ENCODE data around the gene C19orf33. TPM values are rescaled to one million over a fixed set of nuclear protein-coding genes. Genes with fewer than 3 reads are reported as not detected.
A peak's percentile ranks its signal among the peaks of the same experiment; 100 is the strongest.
"Not testable (repeated sequence)": the region's sequence is repeated elsewhere in the genome, so short reads cannot be mapped to it uniquely, and the experiment has no call there.

C19orf33 gene
- total RNA-seq, 1 experiment from 2014 or later = 100 TPM

DNA sequence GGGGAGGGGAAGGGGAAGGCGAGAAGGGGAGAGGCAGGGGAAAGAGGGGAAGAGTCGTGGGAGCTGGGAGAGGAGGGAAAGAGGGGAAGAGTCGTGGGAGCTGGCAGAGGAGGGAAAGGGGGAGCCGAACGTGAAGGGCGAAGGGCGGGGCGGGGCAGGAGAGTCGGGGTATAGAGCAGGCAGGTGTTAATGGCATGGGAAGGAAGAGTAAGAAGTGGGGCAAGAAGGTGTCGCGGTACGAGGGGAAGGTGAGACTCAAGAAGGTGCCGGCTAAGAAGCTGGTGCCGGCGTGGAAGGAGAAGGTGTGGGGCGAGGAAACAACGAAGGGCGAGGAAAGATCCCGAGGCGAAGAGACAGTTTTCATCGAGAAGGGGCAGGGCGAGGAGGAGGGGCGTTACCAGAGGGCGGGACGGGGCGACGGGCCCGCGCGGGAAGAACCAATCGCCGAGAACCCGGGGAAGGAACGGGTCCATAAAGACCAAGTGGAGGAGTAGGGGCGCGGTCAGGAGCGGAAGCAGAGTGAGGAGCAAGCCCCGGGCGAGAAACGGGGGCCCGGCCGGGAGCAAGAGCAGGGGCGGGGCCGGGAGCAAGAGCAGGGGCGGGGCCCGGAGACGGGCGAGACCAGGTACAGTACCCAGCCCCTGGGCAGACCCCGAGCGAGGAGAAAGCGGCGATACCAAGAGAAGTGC, 32.0 kb downstream of the C19orf33 start:
- Histone ChIP-seq H3K4me3 (peak overlapping the region; percentile 73), H3K79me2 (ENCODE audit: low read depth) (no peaks in the 10 kb centered on the region), H3K27me3 (ENCODE audit: insufficient read depth, low read depth) (no peaks in the 10 kb centered on the region), H3K27ac (peak overlapping the region; percentile 69), H3F3A (ENCODE audit: insufficient read depth, low read depth) (peaks cover 11% of the 10 kb centered on the region; the same call in 1 of the 2 replicates), H3K9me3 (ENCODE audit: insufficient read depth, low read depth) (no peaks in the 10 kb centered on the region), H4K20me1 (ENCODE audit: insufficient read depth) (0 out of 2 replicates have a peak, but pooled peaks cover 3% of the 10 kb centered on the region), H3K4me2 (peak overlapping the region; percentile 79), H3K9me2 (ENCODE audit: insufficient read depth) (no peaks in the 10 kb centered on the region), H3K4me1 (replicated peaks; ENCODE audit: insufficient read depth) (peaks cover 5% of the 10 kb centered on the region), H3K36me3 (ENCODE audit: low read depth) (no peaks in the 10 kb centered on the region), H2AFZ (peak overlapping the region; percentile 89)
- no peak for TF ChIP-seq CTCF (conservative IDR thresholded peaks at IDR 0.05)
- TF ChIP-seq EZH2 (IDR thresholded peaks at IDR 0.05; ENCODE audit: low read depth) = no peak
- BruUV-seq (replicated peaks) = no TSS peak
- POLR2A ChIA-PET (ENCODE audit: unreplicated experiment) = interaction anchor here (0.5 to 0.8 kb wide), 2 partner anchors 38 to 70 kb away, joined by 5 to 8 read pairs; partner anchors contain the start of gene PSMD8
- CTCF ChIA-PET = interaction anchor here (0.6 to 2.2 kb wide), 3 partner anchors 38 to 92 kb away, joined by 3 to 8 read pairs (median 6); partner anchors contain the start of gene PSMD8
- peak; percentile 87 to 95 for DNase-seq
- intact Hi-C loops (cut with micrococcal nuclease; ENCODE audit: unreplicated experiment) = loop anchor here (1.0 to 2.0 kb wide), 10 partner anchors 31 to 438 kb away; partner anchors contain the start of genes FAM98C, PSMD8 and SPINT2

DNA sequence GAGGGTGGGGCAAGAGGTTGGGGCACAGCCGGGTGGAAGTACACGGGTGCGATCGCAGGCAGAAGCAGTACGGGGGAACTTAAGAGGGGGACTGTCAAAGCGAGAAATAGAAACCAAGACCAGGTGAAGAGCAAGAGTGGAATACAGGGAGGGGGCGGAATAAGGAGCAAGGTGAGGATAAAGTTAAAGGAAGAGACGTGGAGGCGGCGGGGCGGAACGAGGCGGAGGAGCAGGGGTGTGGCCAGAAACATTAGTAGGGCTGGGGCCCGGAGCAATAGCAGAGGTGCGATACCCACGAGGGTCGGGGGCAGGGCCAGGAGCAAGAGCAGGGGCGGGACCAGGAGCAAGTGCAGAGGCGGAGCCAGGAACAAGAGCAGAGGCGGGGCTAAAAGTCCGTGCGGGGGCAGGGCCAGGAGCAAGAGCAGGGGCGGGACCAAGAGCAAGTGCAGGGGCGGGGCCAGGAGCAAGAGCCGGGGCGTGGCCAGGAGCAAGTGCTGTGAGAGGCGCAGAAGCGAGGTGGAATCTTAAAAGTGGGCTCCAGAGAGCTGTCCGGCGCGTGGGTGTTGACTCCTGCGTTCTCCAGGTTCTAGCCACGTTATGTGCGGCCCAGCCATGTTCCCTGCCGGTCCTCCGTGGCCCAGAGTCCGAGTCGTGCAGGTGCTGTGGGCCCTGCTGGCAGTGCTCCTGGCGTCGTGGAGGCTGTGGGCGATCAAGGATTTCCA, 32.7 kb downstream of the C19orf33 start:
- Histone ChIP-seq H3K27me3 (ENCODE audit: insufficient read depth, low read depth) (no peaks in the 10 kb centered on the region), H3K4me2 (peak overlapping the region; percentile 79), H3F3A (ENCODE audit: insufficient read depth, low read depth) (peaks cover 11% of the 10 kb centered on the region; the same call in 1 of the 2 replicates), H3K79me2 (ENCODE audit: low read depth) (no peaks in the 10 kb centered on the region), H3K27ac (peak overlapping the region; percentile 69), H2AFZ (peak overlapping the region; percentile 94), H3K9me2 (ENCODE audit: insufficient read depth) (no peaks in the 10 kb centered on the region), H3K9me3 (ENCODE audit: insufficient read depth, low read depth) (no peaks in the 10 kb centered on the region), H4K20me1 (ENCODE audit: insufficient read depth) (0 out of 2 replicates have a peak, but pooled peaks cover 3% of the 10 kb centered on the region), H3K36me3 (ENCODE audit: low read depth) (no peaks in the 10 kb centered on the region), H3K4me1 (replicated peaks; ENCODE audit: insufficient read depth) (peaks cover 5% of the 10 kb centered on the region), H3K4me3 (peak overlapping the region; percentile 73)
- intact Hi-C loops (cut with micrococcal nuclease; ENCODE audit: unreplicated experiment) = loop anchor here (1.0 kb wide), 4 partner anchors 38 to 72 kb away; partner anchors contain the start of genes FAM98C, PSMD8 and SPINT2
- peak; percentile 85 to 98 for DNase-seq
- no TSS peak for BruUV-seq (replicated peaks)
- TF ChIP-seq EZH2 (IDR thresholded peaks at IDR 0.05; ENCODE audit: low read depth) (no peak), CTCF (conservative IDR thresholded peaks at IDR 0.05) (no peak)
- POLR2A ChIA-PET (ENCODE audit: unreplicated experiment) = interaction anchor here (0.6 to 0.8 kb wide), 9 partner anchors 24 to 1099 kb away, joined by 3 to 15 read pairs (median 5); partner anchors contain the start of genes FAM98C, PSMD8 and RPS16
- CTCF ChIA-PET = interaction anchor here (0.6 to 0.9 kb wide), 4 partner anchors 37 to 564 kb away, joined by 3 to 6 read pairs (median 4); partner anchors contain the start of genes FAM98C and PSMD8

GRCh38 chr19:38337360-38337653, 33.3 kb downstream of the C19orf33 start:
- Histone ChIP-seq H3K79me2 (ENCODE audit: low read depth) (no peaks in the 10 kb centered on the region), H3K4me1 (replicated peaks; ENCODE audit: insufficient read depth) (peaks cover 5% of the 10 kb centered on the region), H3K27ac (no peak overlapping the region), H3K4me2 (peak overlapping the region; percentile 79), H2AFZ (peak overlapping the region; percentile 94), H3K27me3 (ENCODE audit: insufficient read depth, low read depth) (no peaks in the 10 kb centered on the region), H3K9me3 (ENCODE audit: insufficient read depth, low read depth) (no peaks in the 10 kb centered on the region), H3K9me2 (ENCODE audit: insufficient read depth) (no peaks in the 10 kb centered on the region), H4K20me1 (ENCODE audit: insufficient read depth) (0 out of 2 replicates have a peak, but pooled peaks cover 3% of the 10 kb centered on the region), H3K4me3 (peak overlapping the region; percentile 73), H3F3A (ENCODE audit: insufficient read depth, low read depth) (peaks cover 11% of the 10 kb centered on the region; the same call in 1 of the 2 replicates), H3K36me3 (ENCODE audit: low read depth) (no peaks in the 10 kb centered on the region)
- DNase-seq = no peak
- ChIA-PET CTCF (interaction anchor here (0.6 to 0.9 kb wide), 4 partner anchors 37 to 563 kb away, joined by 3 to 6 read pairs (median 4); partner anchors contain the start of genes FAM98C and PSMD8), POLR2A (ENCODE audit: unreplicated experiment) (interaction anchor here (0.6 to 0.8 kb wide), 8 partner anchors 23 to 1099 kb away, joined by 3 to 15 read pairs (median 5); partner anchors contain the start of genes FAM98C and RPS16)
- intact Hi-C loops (cut with micrococcal nuclease; ENCODE audit: unreplicated experiment) = no loop called here
- TF ChIP-seq CTCF (conservative IDR thresholded peaks at IDR 0.05) = no peak
- no peak for TF ChIP-seq EZH2 (IDR thresholded peaks at IDR 0.05; ENCODE audit: low read depth)
- BruUV-seq (replicated peaks) = no TSS peak

DNA sequence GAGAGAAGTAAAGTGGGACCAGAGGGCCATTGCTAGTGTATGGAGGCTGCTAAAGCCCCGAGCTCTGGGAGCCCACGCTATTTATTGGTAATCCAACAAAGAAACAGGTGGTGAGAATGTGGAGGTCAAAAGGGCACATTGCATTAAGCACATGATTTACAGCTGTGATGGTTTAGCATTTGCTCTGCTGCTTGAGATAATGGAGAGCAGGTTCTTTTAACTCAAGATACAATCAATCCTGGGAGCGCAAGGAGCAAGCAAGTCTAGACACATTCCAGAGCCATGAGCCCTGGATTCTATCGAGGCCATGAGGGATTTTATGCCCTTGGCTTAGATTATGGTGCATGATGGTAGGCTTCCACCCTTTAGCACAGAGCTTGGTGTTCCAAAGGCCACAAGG, 35.0 kb downstream of the C19orf33 start:
- intact Hi-C loops (cut with micrococcal nuclease; ENCODE audit: unreplicated experiment) = not testable (repeated sequence)

More for the DNA sequence above, 35.0 kb downstream of the C19orf33 start:
- H3K9me2 ChIP-seq (ENCODE audit: insufficient read depth); H3K27me3 ChIP-seq (ENCODE audit: insufficient read depth, low read depth); DNase-seq; H3K4me2 ChIP-seq; H3K4me1 ChIP-seq (replicated peaks; ENCODE audit: insufficient read depth); POLR2A ChIA-PET (ENCODE audit: unreplicated experiment); H2AFZ ChIP-seq; H3K36me3 ChIP-seq (ENCODE audit: low read depth); H4K20me1 ChIP-seq (ENCODE audit: insufficient read depth); H3K27ac ChIP-seq; H3K4me3 ChIP-seq; H3K9me3 ChIP-seq (ENCODE audit: insufficient read depth, low read depth); H3K79me2 ChIP-seq (ENCODE audit: low read depth); BruUV-seq (replicated peaks): not testable (repeated sequence)
- CTCF ChIA-PET = interaction anchor here (0.6 kb wide), 1 partner anchor 95 kb away, joined by 3 read pairs; no protein-coding TSS in a partner anchor
- H3F3A ChIP-seq (ENCODE audit: insufficient read depth, low read depth) = peaks cover 11% of the 10 kb centered on the region; the same call in 1 of the 2 replicates
